Activated CD8-positive, alpha-beta T cell treated with anti-CD3 and anti-CD28 coated beads for 36 hours (primary cell): Measurements from ENCODE around the gene LMX1B. TPM values are rescaled to one million over a fixed set of nuclear protein-coding genes. Genes with fewer than 3 reads are reported as not detected.

Source experiments
- ATAC-seq: fragments of 200-7000 bp; cut with Tn5 transposase; one replicate; pipeline ENCODE4 v1.10.0; 2021; ENCODE audit warnings: mild to moderate bottlenecking, moderate library complexity
- CTCF ChIA-PET: fragments of 350-600 bp; sonication (Branson Sonifier 250); formaldehyde crosslinking; loops from one replicate; lab custom pipeline; 2021; ENCODE audit warnings: antibody characterized with exemption; lab: Charles Lee
- POLR2A ChIA-PET: fragments of 350-600 bp; sonication (Branson Sonifier 250); formaldehyde crosslinking; loops from one replicate; lab custom pipeline; 2021; ENCODE audit warnings: antibody characterized with exemption; lab: Charles Lee
- DNase-seq: peaks from one replicate; pipeline ENCODE4 v3.0.0-alpha.2; 2020
- H3K27ac Mint-ChIP-seq: one replicate; pipeline ENCODE4 v1.8.0; 2021; ENCODE audit warnings: mild to moderate bottlenecking, mixed read lengths
- H3K27me3 Mint-ChIP-seq: one replicate; pipeline ENCODE4 v1.8.0; 2021; ENCODE audit warnings: mixed read lengths
- H3K36me3 Mint-ChIP-seq: one replicate; pipeline ENCODE4 v1.8.0; 2021; ENCODE audit warnings: low read depth, mixed read lengths
- H3K4me1 Mint-ChIP-seq: one replicate; pipeline ENCODE4 v1.8.0; 2021; ENCODE audit warnings: low read depth, mixed read lengths
- H3K4me3 Mint-ChIP-seq: one replicate; pipeline ENCODE4 v1.8.0; 2021; ENCODE audit warnings: mild to moderate bottlenecking, moderate library complexity, mixed read lengths
- H3K9me3 Mint-ChIP-seq: one replicate; pipeline ENCODE4 v1.8.0; 2021; ENCODE audit warnings: mixed read lengths
- intact Hi-C: fragments of 100-400 bp; cut with micrococcal nuclease; formaldehyde crosslinking; loops from one replicate; pipeline ENCODE4 v1.10.0; 2022
- total RNA-seq, 2 experiments: library from RNA; stranded (reverse); gene quantifications; one replicate each; pipeline ENCODE4 v1.2.3, GENCODE V29; 2021
- TF ChIP-seq, protein P1 (sequence below): fragments of 200-600 bp; IDR thresholded peaks from one replicate; pipeline ENCODE4 v1.8.0; 2022; ENCODE audit warnings: antibody characterized with exemption, mild to moderate bottlenecking

Gene LMX1B
- total RNA-seq, 2 experiments from 2014 or later: not detected

DNA sequence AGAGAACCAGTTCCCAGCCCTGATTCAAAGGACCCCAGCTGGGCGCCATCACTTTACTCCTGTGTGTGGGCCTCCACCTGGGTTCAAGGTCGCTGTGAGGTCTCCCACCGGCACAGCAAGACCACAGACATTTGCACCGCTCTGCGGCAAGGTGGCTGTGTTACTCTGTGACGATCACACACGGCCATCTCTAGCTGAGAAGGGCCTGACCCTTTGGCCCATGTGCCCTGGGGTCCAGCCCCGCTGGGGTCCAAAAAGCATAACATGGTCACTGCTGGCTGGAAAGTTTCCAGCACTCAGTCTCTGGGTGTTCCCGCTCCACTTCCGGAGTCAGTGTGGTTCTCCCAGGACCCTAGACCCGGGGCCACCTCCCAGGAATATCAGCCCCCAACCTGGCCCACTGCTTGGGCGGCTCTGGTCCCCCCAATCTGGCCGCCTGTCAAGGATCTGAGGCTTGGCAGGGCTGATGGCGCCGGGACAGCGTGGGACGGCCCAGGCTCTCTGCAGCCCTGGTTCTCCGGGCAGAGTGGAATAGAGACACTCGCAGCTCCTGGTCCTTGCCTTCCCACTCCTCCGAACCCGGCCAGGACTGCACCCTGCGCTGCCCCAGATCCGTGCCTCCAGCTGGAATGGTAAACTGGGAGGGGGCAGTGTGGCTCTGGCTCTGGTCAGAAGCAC lies 3.9 kb upstream of the LMX1B start:
- TF ChIP-seq, protein P1, sequence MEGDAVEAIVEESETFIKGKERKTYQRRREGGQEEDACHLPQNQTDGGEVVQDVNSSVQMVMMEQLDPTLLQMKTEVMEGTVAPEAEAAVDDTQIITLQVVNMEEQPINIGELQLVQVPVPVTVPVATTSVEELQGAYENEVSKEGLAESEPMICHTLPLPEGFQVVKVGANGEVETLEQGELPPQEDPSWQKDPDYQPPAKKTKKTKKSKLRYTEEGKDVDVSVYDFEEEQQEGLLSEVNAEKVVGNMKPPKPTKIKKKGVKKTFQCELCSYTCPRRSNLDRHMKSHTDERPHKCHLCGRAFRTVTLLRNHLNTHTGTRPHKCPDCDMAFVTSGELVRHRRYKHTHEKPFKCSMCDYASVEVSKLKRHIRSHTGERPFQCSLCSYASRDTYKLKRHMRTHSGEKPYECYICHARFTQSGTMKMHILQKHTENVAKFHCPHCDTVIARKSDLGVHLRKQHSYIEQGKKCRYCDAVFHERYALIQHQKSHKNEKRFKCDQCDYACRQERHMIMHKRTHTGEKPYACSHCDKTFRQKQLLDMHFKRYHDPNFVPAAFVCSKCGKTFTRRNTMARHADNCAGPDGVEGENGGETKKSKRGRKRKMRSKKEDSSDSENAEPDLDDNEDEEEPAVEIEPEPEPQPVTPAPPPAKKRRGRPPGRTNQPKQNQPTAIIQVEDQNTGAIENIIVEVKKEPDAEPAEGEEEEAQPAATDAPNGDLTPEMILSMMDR: no peak
- intact Hi-C loops: loop anchor here (5.0 kb wide), 2 partner anchors 77 to 172 kb away; no protein-coding TSS in a partner anchor
- no peaks in the 10 kb centered on the region for H3K9me3 Mint-ChIP-seq
- ATAC-seq (no peak), DNase-seq (no peak)
- ChIA-PET POLR2A (interaction anchor here (0.5 kb wide), 1 partner anchor 158 kb away, joined by 3 read pairs; no protein-coding TSS in a partner anchor), CTCF (interaction anchor here (0.9 to 1.9 kb wide), 6 partner anchors 52 to 172 kb away, joined by 3 to 15 read pairs (median 4); no protein-coding TSS in a partner anchor)
- no peaks in the 10 kb centered on the region for H3K36me3 Mint-ChIP-seq
- H3K4me1 Mint-ChIP-seq: peaks cover 19% of the 10 kb centered on the region
- peaks cover 60% of the 10 kb centered on the region for H3K27me3 Mint-ChIP-seq
- no peak overlapping the region for H3K4me3 Mint-ChIP-seq
- H3K27ac Mint-ChIP-seq: no peak overlapping the region

DNA sequence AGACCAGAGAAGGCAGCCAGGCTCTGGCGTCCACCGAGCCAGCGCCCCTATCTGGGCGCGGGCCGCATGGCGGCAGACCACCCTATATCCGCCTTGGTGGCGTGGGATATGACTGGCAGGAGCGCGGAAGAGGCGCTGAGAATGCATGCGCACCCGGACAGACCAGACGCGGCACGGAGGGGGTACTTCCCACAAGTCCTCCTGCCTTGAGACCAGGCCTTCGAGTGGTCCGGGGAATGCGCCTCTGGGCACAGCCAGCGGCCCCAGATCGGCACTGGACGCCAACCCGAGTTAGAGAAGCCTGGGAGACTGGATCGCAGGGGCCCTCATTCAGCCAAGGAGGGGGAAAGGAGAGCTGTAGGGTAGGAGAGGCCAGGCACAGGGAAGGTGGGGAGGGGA lies 2.5 kb upstream of the LMX1B start:
- Mint-ChIP-seq H3K36me3 (no peaks in the 10 kb centered on the region), H3K4me3 (no peak overlapping the region), H3K27ac (no peak overlapping the region), H3K4me1 (peaks cover 20% of the 10 kb centered on the region), H3K9me3 (no peaks in the 10 kb centered on the region), H3K27me3 (peaks cover 65% of the 10 kb centered on the region)
- intact Hi-C loops: loop anchor here (5.0 kb wide), 2 partner anchors 76 to 171 kb away; no protein-coding TSS in a partner anchor
- TF ChIP-seq, protein P1: no peak
- POLR2A ChIA-PET: no interaction called here
- CTCF ChIA-PET: interaction anchor here (2.5 kb wide), 1 partner anchor 79 kb away, joined by 6 read pairs; no protein-coding TSS in a partner anchor
- DNase-seq (no peak), ATAC-seq (peak; percentile 10)

DNA sequence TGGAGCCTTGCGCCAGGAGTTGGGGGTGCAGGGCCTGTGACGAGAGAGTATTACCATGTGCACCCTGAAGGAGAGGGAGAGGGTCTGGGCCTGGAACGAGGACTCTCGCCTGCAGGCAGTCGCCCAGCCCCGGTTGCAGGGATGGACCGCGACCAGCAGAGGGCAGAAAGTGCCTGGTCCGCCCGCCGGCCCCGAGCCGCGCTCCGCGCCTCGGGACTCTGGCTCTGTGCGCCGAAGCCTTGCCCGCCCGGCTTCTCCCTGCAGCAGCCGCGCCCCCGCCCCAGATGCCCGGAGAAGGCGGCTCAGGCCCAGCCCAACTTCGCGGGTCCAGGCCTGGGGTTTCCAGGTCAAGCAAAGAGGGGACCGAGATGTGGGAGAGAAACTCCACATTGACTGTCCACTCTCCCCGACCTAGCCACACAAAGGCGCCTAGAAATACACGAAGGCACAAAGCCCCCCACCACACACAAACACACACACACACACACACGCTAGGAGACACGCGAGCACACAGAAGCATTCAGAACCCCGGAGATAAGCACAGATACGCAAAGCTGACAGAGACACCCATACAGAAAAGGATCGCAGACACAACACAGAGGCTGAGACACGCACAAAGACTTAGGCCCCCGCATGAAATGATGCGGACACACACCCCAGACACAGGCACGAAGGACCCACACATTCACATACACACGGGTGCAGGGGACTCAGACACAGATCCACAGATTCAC lies 2.0 kb upstream of the LMX1B start:
- POLR2A ChIA-PET: no interaction called here
- ATAC-seq: peak; percentile 90
- Mint-ChIP-seq H3K36me3 (no peaks in the 10 kb centered on the region), H3K27ac (no peak overlapping the region), H3K27me3 (peaks cover 68% of the 10 kb centered on the region), H3K4me3 (peak overlapping the region; percentile 1), H3K9me3 (no peaks in the 10 kb centered on the region), H3K4me1 (peaks cover 20% of the 10 kb centered on the region)
- CTCF ChIA-PET: interaction anchor here (0.6 to 2.5 kb wide), 3 partner anchors 11 to 80 kb away, joined by 3 to 6 read pairs (median 3); no protein-coding TSS in a partner anchor
- DNase-seq: peak; percentile 80
- intact Hi-C loops: loop anchor here (5.0 kb wide), 2 partner anchors 76 to 171 kb away; no protein-coding TSS in a partner anchor
- TF ChIP-seq, protein P1: peak; percentile 92

DNA sequence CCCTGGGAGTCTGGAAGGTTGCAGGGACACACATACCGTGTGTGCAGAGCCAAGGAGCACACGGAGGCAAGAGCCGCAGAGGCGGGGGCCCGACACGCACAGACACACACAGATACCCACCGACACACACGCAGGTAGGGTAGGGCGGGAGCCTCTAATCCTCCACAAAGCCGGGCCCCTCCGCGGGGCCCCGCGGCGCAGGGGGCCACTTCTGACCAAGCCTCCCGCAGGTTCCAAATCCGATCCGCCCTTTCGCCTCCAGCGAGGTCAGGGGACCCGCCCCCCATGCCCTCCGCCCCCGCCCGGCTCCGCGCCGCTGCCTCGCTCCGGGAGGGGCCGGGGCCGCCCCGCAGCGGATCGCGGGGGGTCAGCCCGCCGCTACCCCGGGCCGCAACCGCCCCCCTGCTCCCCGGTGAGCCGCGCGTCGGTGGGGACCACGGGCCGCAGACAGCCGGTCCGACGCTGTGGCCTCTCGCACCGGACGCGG lies 1.4 kb upstream of the LMX1B start:
- DNase-seq (no peak), ATAC-seq (no peak)
- no peak overlapping the region for H3K27ac Mint-ChIP-seq
- H3K4me3 Mint-ChIP-seq: peak overlapping the region; percentile 1
- no peaks in the 10 kb centered on the region for H3K9me3 Mint-ChIP-seq
- peaks cover 67% of the 10 kb centered on the region for H3K27me3 Mint-ChIP-seq
- intact Hi-C loops: loop anchor here (5.0 kb wide), 2 partner anchors 75 to 170 kb away; no protein-coding TSS in a partner anchor
- H3K4me1 Mint-ChIP-seq: peaks cover 21% of the 10 kb centered on the region
- CTCF ChIA-PET: interaction anchor here (0.6 to 2.5 kb wide), 4 partner anchors 10 to 93 kb away, joined by 3 to 6 read pairs (median 4); no protein-coding TSS in a partner anchor
- POLR2A ChIA-PET: no interaction called here
- no peaks in the 10 kb centered on the region for H3K36me3 Mint-ChIP-seq
- TF ChIP-seq, protein P1: no peak
